Stimulated activated CD4-positive, alpha-beta T cell treated with anti-CD3 and anti-CD28 coated beads, Interleukin-12 subunit alpha, Interleukin-12 subunit beta, amount 100 ng/mL, for 48 hours (primary cell): Measurements from ENCODE around the gene RHBDD3.

ENCODE experiments used
- DNase-seq, 3 donors: peaks; one replicate each; pipeline ENCODE4 v3.0.0-alpha.2; 2020; ENCODE audit warnings: low read depth in 2 of 3, low spot score in 1 of 3

RHBDD3 gene

DNA sequence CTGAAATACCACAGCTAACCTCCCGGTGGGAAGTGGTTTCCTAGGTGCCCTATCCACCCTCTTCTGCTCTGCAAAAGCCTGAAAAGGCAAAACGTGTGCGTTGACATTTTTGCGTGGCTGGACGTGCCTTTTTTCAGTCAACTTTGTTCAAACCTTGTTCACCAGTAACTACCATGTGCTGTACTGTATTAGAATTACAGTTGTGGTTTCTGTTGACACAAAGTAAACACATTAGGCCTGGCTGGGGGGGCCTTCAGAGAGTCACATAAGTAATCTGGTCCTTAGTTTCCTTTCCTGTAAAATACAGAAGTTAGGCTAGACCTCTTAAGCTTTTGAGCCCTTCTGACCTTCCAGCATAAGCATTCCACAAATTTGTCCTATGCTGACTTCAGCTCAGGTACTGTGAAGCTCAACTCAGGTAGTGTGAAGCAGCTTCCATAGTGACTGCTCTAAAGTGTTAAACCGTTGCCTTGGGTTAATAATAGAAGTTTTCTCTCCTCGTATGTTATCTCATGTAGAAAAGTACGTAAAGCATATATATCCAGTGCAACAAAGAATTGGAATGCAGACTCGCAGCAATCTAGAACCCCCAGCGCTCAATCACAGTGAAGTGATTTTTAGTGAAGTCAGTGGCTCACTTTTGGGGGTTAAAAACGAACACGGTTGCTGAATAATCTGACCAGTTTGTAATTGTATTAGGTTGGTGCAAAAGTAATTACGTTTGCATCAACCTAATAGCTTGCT is 2.1 kb upstream of the RHBDD3 start:
- DNase-seq = no peak

DNA sequence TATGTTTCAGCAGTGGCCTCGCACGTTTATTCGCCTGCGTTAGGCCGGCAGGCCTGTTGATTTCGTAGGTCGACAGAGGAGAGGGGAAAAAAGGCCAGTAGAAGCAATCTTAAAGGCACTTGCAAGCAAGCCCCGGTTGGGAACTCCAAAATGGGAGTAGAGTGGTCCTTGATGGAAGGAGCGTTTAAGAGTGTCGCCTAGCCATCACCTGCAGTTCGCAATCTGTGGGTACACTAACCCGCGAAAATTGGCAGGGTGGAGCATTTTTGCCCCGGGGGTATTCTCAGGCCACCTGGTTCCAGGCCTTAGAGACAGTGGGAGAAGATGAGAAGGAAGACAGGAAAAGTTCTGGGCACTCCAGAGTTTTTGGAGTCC is 1.4 kb upstream of the RHBDD3 start:
- no peak for DNase-seq

DNA sequence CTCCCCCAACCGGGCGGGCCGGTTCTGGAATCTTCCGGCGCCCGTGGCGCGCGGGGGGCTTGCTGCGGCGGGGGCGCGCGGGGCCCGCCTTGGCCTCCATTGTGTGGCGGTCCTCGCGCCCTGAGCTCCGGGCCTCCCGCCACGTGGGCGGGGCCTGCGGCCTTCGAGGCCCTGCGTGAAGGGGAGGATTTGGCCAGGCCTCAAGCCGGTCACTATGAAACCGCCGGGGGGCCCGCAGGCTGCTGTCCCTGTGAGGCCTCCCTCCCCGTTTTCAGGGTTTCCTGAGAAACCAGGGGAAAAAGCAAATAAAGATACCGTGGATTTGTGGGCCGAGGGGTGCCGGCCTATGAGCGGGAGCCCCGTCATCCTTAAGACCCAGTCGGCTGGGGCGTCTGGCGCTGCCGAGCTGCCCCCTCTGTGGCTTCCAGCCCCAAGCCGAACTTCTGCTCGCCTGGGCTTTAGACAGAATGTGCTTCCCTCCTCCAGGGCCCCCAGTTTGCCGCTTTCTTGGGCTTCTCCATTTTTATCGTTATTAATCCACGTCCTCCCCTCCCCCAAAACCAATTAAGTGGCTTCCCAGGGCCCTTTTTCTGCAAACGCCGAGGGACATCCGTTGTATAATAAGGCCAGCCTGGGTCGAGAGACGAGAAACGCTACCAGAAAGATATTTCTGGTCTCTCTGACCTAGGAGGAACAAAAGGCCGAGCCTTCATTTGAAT is 889 bp upstream of the RHBDD3 start:
- peak in 2 of 3 donors; percentile 21 to 29 for DNase-seq

DNA sequence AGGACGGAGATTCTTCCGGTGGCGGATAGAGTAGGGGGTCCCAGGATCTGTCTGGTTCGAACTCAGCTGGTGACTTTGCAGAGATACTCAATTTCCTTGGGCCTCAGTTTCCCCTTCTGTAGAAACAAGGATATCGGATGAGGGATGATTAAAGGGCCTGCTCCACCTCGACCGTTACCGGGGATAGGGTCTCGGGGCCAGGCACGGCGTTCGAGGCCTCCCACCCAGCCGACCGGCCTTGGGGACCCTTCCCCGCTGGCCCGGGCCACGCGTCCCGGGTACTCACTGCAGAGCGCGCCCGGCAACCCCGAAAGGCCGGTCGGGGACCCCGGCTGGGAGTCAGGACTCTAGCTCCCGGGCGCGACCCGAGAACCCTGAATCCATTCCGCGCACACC is 321 bp downstream of the RHBDD3 start:
- DNase-seq = no peak

DNA sequence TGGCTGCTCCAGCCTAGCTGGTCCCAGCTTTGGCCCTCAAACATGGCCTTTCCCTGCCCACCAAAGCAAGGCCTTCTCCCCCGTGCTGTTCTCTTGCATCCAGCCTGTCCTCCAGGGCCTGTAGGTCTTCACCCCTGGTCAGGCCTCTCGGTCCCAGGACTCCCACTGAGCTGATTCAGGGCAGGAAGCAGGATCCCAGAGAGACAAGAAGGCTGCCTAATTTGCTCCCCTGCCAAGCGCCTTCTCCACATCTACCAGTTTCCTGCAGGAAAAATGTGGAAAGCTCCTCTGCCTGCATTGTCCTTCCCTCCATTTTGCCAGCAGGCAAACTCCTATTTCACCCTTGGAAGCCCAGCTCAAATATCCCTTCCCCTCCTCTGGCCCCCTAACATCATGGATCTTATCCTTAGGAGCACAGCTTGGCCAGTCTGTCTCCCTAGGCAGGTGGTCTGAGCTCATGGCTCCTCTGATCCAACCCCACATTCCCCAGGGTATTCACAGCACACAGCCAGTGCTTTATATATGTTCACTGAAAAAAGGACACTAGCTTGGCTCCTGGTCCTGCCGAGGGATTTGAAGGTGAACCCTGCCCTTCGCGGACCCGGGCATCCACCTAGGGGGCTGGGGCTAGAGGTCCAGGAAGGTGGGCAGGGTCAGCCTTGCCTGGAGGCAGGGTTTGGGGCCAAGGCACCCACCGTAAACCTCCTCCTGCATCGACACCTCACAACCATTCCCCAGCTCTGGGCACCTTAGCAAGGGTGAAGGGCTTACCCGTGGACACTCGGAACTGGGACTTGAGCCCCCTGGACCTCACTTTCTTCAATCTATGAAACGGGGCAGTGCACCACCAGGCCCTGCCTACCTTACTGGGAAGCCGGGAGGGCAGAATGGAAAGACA is 968 bp downstream of the RHBDD3 start:
- no peak for DNase-seq

DNA sequence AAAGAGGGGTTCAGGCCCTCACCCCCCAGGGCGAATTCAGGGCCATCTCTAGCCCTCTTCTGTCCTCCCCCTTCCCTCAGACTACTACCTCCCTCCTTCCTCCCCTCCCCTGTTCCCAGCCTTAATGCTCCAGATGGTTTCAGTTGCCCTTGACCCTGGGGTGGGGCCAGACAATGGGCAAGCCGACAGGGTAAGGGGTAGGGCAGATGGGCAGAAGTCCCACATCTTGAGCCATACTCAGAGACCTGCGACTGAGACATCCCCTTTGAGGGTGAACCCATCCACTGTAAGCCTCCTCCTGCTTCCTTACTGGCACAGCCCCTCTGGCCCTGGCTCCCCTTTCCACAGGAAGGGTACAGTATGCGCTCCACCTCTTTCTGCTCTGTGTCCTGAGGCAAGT is 1.9 kb downstream of the RHBDD3 start:
- DNase-seq = no peak

DNA sequence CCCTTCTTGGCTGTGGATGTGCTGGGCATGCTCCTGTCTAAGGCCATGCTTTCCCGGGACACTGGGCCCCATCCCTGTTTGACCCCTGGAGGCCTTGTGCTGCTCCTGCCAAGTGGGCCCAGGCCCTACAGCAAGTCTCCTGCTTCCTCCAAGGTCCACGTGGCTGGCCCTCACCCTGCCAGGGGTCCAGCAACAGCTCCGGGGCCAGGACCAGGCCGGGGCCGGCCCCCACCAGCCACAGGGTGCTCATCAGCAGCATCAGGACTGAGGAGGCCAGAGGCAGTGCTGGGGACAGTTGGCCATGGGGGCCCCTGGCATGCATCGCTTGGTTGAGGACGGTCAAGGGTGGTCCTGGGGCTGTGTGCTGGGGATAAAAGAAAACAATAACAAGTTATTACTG is 2.5 kb downstream of the RHBDD3 start:
- no peak for DNase-seq

DNA sequence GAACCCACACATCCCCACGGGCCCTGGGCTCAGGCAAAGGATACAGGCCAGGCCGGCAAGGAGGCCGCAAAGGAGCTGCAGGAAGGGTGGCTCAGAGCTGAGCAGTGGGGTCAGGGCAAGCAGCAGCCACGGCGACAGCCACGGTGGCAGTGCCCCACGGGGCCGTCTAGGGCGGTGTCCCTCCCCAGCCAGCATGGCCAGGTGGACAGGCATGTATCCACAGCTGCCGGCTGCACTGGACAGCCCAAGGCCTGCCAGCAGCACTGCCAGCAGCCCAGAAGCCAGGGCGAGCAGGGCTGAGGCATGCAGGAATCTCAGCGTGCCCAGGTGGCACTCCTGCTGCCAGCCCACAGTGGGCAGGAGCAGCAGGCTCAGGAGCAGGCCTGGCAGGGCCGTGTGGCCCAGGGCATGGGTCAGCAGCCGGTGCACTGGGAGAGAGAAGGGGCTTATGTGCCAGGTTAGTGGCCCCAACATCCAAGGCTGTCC is 3.9 kb downstream of the RHBDD3 start:
- DNase-seq = no peak

DNA sequence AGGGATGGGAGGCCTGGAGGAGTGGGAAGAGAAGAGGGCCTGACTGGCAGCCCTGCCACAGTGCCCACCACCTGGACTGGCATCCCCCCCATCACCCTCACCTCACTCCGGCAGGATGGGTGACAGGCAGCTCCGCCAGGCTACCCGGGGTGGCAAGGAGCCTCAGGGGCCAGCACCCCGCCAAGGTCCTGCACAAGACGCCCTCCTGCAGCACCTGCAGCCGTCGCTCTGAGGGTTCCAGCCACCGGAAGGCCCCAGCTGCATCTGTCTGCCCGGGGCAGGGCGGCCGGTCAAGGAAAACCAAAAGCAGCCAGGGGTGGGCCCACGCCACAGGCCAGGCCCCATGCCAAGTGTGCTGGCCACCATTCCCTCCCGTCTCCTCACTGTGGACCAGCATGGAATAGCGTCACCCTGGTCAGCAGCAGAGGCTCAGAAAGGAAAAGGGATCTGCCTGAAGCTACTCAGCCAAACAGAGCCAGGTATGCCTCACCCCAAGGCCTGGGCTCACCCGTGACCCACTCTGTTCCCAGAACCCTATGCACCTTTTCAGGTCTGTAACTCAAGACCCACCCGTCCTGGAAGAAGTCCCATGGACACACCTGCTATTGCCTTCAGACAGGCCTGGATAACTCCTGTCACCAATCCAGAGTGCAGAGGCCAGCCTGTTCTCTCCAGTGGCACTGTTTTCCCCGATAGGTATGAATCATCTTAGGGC is 7.0 kb downstream of the RHBDD3 start:
- no peak for DNase-seq

DNA sequence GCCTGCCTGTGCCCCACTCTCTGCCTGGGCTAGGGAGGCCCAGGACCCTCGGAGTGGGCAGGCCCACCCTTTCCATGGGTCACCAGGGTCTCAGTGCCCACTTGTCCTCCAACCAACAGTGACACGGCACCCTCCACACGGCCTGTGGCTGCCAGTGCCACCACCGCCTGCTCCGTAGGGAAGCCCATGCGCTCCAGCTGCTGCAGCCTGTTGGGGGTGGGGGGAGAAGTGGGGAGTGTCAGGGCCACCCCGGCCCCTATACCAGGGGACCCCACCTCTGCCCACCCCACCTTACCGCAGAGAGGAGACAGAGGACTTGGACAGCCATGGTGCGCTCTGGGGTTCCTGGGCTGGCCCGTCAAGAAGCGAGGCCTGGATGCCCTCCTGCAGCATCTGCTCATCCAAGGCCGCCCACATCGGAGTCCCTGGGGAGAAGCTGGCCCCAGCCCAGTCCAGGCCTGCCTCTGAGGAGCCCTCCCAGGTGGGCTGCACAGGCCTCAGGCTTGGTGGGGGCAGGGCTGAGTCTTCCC is 7.7 kb downstream of the RHBDD3 start:
- DNase-seq = no peak

DNA sequence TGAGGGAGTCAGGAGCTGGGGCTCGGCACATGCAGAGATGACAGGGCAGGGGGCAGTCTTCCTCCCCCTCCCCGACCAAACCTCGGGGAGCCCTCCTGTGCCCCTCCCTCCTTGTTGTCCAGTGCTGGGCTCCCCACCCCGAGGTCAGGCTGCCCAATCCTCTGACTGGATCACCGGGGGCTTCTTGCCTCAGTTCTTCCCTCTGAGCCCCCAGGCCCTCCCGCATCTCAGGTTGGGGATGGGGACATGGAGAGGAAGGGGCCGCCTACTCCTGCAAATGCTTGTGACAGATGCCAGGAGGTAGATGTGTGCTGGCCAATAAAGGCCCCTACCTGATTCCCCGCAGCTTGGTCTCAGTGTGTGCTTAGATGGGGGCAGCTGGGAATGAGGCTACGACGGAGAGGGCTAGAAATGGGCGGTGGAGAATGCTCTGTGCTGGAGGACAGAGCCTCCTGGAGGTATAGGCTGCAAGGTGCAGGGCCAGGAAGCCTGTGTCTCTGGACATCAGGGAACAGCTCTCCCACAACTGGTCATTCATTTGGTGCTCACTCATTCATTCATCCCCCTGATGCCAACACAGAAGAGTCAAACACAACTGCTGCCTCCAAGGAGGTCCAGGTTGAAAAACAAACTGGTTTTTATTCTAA is 8.4 kb downstream of the RHBDD3 start:
- DNase-seq = no peak

DNA sequence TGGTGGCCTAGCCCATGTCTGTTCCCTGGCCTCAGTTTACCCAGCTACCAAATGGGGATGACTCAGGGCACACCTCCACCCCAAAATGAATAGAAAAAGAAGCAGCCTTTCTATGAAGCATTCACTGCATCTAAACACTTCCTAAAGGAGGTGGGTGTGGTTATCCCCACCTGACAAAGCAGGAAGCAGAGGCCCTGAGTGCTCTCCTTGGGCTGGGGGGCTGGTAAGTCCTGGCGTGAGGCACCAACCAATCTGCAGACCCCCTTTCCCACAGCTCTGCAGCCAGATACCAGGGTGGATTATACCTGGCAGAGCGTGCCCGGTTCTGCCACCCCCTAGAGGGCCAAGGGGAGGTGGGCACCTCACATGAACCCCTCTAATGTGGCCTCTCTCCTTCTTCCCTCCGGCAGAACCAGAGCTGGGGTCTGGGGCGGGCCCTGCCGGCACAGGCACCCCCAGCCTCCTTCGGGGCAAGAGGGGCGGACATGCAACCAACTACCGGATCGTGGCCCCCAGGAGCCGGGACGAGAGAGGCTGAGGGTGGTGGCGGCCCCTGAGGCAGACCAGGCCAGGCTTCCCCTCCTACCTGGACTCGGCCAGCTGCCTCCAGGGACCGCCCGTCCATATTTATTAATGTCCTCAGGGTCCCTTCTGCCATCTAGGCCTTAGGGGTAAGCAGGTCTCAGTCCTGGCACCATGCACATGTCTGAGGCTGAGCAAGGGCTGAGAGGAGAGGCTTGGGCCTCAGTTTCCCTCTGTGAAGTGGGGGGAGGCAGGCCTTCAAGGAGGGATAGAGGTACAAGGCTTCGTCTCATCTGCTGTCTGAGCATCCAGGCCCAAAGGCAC is 9.2 kb downstream of the RHBDD3 start:
- DNase-seq = no peak

DNA sequence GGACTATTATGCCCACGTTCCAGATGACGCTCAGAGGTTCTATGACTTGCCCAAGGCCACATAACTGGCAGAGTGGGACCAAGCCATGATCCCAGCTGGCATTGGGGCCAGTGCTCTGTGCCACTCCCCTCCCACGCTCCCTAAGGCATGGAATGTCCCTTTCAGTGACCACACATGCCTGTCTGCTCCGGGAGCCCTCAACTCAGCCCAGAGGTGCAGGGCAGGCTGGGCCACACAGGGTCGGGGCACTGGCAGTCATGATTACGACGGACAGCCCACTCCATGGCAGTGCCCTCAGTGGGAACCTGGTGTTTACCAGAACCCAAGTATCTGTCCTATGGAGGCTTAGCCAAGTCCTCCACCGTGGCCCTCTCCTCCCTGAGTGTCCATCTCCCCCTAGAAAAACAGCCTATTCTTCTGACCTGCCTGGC is 10.0 kb downstream of the RHBDD3 start:
- no peak for DNase-seq

DNA sequence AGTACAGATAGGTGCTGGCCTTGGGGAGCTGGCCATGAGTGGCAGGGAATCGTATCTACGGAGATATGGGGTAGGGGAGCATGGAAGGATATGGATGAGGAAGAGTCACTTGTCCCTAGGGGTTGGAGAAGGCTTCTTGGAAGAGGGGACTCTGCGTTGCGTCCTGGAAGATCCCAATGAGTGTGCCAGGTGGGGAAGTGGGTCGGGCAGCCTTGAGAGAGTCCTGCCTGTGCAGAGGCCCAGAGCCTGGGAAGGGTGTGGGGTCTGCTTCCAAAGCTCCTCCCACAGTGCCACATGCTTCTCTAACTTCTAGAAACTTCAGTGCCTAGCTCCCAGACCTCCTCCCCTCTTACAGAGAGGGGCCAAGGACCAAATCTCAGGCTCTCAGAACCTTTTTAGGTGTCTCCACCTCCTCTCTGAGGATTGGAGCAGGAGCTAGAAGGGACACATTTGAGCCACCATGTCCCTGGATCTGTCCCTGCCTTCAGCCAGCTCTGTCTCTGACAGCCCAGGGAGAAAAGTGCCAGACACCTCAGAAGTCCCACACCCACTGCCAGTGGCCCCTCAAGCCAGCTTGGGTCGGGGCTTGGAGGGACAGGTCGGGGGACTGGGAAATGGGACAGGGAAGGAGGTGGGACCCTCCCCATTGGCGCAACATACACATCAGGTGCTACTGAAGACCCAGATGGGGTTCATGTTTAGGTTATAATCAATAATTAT is 11.0 kb downstream of the RHBDD3 start:
- no peak for DNase-seq

DNA sequence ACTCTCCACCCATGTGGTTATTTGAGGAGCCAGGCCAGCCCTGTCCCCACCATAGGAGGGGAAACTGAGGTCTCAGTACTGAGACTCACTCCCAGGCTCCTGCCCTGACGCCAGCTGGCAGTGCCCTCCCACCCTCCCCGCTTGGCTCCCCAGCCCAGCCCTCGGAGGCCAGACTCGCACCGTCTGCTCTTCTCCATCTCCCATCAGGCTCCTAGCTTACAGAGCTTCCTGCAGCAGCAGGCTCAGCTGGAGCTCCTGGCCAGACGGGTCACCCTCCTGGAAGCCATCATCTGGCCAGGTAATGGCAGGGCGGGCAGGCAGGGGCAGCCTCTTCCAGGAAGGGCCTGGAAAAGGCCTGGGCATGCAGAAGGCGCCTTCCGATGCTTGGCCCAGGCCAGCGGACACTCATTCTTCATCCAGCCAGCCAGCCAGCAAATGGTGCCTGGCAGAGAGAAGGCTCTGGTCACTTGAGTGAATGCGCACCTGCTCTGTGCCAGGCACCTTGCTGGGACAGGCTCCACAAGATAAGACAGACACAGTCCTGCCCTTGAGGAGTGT is 12.6 kb downstream of the RHBDD3 start:
- DNase-seq = no peak

DNA sequence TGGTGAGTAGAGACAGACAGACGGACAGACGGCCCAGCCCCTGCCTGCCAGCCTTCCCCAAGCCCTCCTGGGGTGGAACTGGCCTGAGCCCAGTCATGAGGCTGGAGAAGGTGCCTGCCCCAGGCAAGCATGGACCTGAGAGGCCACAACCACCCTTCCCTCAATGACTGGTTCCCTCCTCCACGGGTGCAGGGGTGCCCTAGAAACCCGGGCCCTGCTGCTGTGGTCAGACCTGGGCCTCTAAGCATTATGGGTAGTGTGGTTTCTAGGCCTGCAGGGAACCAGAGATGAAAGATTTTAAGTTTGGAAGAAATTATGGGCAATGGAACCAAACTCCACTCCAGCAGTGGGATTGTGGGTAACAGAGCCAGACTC is 13.5 kb downstream of the RHBDD3 start:
- no peak for DNase-seq

DNA sequence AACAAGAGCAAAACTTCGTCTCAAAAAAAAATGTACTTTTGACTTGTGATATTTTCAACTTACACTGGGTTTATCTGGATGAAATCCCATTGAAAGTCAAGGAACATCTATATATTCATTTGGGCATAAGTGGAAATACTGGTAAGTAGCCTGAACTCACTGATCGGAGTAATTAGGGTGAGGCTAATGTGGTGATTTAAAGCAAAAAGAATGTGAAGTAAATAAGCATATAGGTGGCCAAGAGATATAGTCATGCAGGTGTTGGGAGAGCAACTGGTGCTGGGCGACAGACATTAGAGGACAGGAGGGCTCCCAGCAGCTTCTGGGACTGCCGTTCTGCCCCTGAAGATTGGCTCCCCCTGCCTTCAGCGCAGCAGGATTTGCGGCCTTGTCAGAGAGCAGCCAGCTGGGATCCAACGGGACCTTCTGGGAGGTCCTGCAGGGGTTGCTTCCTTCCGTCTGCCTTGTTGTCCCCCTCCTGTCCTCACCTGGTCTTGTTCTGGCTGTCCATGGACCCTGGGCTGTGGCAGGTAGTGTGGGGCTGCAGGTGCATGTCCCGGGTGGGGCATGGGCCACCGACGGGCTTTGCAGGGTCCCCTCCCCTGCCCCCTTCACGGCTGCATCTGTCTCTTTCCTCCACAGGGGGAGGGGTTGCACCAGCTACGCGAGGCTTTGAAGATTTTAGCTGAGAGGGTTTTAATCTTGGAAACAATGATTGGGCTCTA is 14.1 kb downstream of the RHBDD3 start:
- no peak for DNase-seq
